ENCODE data around the gene KRT73.

GRCh38 chr12:52561880-52562449, 56.4 kb downstream of the KRT73 start:
- TF ChIP-seq POLR2A (IDR thresholded peaks at IDR 0.05) (no peak), CTCF (IDR thresholded peaks at IDR 0.05) (no peak), POLR2AphosphoS5 (IDR thresholded peaks at IDR 0.05) (no peak)
